Measurements from ENCODE around the gene RBFOX2.

RBFOX2 gene

GRCh38 chr22:35729309-35729698 is 299.3 kb downstream of the RBFOX2 start:
- no peak for DNase-seq

DNA sequence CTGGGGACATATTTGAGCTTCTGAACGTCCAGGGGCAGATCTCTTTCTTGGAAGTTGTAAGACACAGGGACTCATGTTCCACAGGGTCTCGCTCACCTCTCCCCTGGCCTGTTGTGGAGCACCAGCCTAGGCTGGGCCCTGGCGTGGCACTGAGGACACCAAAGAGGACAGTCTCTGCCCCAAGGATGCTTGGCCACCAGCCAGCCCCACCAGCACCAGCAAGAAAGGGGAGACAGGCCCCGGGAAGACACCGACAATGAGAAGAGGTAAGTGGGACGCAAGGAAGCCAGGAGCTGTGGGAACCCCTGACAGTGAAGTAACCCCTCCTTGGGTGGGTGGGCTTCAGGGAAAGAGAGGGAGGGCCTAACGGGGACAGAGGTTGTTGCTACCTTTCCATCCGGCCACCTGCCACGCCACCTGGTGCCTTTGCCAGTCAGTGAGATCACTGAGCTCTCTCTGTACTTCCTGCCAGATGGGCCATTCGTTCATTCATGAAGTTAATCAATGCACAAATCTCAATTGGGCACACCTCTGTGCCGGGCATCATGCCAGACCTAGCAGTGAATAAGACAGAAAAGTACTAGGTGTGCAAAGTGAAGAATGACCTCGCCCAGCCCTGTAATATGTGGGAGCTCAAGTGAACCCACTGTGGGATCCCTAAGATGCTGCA is 299.9 kb downstream of the RBFOX2 start:
- no peak for DNase-seq

DNA sequence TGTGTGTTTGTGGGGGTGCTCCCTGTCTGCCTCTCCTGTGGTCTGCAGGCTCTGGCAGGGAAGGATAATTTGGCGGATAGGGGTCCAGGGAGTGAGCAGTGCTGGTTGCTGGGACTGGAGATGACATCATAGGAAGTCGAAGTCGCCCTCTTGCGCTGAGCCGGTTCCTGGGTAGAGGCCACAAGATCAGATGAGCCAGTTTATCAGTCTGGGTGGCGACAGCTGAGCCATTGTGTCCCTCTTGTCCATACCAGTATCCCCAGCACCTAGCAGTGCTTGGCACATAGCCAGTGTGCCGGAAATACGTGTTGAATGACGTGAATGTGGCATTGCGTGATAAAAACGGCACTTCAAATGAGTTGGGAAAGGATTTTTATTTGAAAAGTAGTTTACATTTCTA is 301.2 kb downstream of the RBFOX2 start:
- no peak for DNase-seq

DNA sequence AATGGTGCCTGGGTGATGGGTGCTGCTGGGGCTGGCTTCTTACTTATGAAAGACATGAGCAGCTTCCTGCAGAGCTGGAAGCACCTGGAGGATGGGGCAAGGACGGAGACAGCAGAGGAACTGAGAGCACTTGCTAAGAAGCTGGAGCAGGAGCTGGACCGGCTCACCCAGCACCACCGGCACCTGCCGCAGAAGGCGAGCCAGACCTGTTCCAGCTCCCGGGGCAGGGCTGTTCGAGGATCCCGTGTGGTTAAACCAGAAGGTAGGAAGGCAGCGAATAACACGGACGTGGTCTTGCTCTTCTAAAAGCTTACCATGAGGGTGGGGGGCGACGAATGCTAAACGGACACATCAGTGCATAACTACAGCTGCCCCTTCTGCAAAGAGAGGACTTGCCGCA is 301.7 kb downstream of the RBFOX2 start:
- DNase-seq, result no peak

GRCh38 chr22:35726398-35726797 is 302.2 kb downstream of the RBFOX2 start:
- DNase-seq, result no peak

GRCh38 chr22:35725521-35725920 is 303.1 kb downstream of the RBFOX2 start:
- DNase-seq, result no peak

GRCh38 chr22:35721960-35722359 is 306.7 kb downstream of the RBFOX2 start:
- DNase-seq, result no peak

DNA sequence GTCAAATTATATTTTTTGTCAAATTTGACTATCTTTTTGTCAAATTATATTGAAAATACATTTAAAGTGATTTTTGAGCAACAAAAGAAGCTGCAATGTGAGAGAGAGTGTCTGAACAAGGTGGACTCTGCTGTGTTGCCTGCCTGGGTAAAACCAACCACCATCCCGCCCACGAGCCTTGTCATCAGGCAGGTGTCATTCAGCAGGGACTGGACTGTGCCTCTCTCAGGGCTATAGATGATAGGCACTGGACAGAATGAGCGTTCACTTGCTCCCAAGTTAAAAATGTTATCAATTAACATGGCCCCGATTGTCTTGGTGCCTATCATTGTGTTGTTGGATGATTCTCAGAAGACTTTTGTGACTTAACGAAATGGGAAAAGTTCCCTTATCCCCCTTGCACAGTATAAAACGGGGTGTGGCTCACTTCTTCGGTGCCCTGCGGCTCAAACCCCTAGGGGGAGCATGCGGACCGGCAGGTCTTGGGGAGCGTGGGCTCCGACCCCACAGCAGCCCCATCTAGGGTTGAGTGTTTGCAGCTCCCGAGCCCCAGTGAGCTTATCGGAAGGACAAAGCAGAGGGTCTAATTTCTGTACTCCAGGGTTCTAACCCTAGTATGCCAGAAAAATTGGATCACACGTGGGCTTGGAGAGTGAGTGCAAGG is 309.3 kb downstream of the RBFOX2 start:
- no peak for DNase-seq

- DNase-seq, result no peak
Measured at GRCh38 chr22:35717572-35717971, 311.1 kb downstream of the RBFOX2 start, which contains the start of gene APOL5. TSS of gene APOL5 (plus strand) at chr22:35717872. CDS start at chr22:35717872, 0 bp downstream.

DNA sequence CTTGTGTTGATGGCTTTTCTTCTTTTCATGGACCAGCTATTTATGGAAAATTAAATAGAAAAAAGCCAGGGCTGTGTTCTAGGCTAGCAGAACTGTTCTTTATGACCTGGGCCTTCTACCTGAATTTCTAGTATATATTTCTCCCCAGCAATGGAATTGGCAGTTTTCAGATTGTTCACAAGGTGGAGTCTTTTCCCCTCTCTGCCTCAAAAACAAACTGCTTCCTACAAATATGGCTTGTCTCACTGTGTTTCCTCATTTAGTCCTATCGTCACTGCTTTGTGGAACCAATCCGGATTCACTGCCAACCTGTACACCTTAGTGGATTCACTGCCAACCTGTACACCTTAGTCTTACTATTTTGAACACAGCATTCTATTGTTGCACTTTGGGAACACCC is 316.0 kb downstream of the RBFOX2 start:
- no peak for DNase-seq

GRCh38 chr22:35711336-35711735 is 317.3 kb downstream of the RBFOX2 start:
- no peak for DNase-seq

DNA sequence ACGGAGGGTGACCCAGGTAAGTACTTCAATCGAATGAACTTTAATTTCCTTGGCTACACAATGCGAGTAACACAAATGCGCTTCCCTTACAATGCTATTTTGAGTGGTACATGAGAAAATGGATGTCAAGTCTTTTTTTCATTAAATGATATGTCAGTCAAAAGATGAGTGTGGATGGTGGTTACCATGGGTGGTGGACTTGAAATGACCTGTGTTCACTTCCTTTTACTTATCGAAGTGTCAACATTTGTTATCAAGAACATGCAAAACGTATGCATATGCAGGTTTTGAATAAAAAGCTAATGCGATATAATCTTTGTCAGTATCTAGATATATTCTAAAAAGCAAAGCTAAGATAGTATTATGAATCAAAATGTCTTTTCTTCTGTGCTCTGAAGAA is 319.7 kb downstream of the RBFOX2 start:
- no peak for DNase-seq

GRCh38 chr22:35708453-35708852 is 320.2 kb downstream of the RBFOX2 start:
- no peak for DNase-seq

DNA sequence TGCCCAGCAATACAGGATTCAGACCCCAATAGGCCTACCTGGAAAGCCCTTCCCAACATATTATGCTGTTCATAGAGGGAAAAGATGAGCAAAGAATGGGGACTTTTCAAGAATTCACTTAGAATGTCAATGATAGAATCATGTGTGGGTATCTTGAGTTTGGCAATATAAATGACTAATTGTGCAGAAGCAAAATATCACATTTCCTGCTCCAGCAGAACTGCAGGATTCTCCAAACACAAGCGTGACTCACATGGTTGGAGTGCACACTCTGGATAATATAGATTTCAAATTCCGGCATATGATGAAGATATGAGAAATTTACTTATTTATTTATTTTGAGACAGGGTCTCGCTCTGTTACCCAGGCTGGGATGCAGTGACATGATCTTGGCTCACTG is 323.5 kb downstream of the RBFOX2 start:
- no peak for DNase-seq

DNA sequence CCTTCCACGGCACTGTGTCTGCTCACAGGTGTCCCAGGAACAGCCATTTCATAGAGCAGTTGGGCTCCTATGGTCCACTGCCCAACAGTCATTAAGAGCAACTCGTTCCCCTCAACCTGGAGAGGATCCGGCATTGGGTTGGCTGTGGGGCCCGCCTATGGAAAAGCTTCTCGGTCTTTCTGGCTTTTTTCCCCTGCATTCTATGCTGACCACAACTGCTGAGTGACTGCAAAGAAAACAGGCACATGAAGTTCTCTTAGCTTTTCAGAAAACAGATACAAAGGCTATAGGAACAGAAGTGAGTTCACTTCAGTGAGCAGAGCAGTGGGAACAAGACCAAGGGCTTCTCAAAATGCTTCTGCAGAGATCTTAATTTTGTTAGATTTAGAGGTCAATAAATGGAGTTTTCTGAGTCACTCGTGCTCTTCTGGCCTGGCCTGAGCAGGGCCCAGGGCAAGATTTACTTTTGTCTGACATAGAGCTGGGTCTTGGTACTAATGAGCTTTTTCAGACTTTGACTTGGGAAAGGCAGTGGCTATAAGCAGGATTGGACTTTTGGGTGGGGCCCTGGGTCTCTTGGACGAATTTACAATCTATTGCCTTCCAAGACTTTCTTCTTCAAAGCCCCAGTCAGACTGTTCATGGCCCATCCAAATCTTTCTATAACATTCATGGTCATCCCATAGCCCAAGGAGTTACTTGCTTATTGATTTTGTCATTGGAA is 324.6 kb downstream of the RBFOX2 start:
- no peak for DNase-seq

GRCh38 chr22:35699852-35700251 is 328.8 kb downstream of the RBFOX2 start:
- DNase-seq, result peak in 1 of 5 experiments; percentile 24

DNA sequence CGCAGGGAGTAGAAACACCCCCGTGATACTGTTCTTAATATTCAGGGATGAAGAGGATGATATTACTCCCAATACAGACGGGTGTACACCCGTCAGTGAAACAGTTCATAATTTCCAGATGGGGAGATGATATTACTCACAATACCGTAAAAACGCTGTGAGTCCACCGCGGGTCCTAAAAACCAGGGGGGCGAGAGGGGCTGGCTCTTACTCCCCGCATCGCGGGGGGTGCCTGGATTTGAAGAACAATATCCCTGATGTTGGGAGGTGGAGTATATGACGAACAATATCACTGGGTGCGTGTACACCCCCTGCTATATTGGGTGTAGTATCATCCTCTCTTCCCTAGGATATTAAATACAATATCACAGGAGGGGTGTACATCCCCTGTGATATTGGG is 331.5 kb downstream of the RBFOX2 start:
- DNase-seq, result peak in 1 of 5 experiments; percentile 38

DNA sequence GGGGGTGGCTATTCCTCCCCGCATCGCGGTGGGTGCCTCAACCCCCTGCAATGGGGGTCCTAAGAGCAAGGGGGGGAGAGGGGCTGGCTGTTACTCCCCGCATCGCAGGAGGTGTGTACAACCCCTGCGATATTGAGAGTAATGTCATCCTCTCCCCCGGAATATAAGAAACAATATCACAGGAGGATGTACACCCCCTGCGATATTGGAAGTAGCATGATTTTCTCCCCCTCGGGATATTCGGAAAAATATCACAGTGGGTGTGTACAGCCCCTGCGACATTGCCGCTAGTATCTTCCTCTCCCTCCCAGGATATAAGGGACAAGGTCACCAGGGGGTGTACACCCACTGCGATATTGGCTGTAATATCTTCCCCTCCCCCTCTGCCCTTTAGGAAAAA is 333.4 kb downstream of the RBFOX2 start:
- DNase-seq, result peak in 1 of 5 experiments; percentile 18

DNA sequence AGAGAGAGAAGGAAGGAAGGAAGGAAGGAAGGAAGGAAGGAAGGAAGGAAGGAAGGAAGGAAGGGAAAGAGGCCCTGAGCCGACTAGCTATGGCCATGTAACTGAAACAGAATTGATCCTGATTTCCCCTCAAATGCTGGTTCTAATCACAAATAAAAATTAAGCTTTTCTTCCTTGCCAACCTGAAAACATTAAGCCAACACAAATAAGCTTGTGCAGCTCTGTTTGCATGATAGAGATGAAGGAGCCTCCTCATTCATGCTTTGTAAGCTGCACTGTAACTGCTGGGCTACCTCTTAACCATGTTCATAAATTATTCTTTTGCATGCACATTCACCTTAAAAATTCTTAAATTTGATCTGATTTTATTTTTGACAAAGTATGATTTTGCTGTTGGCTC is 338.6 kb downstream of the RBFOX2 start:
- no peak for DNase-seq

GRCh38 chr22:35688913-35689675 is 339.5 kb downstream of the RBFOX2 start:
- no peak for DNase-seq
